Measurements from ENCODE around the gene TTC39C. TPM values are rescaled to one million over a fixed set of nuclear protein-coding genes. Genes with fewer than 3 reads are reported as not detected.
"Not testable (repeated sequence)": the region's sequence is repeated elsewhere in the genome, so short reads cannot be mapped to it uniquely, and the experiment has no call there.

Gene TTC39C
- total RNA-seq, 2 donors from 2014 or later: 8.5 to 8.7 TPM

DNA sequence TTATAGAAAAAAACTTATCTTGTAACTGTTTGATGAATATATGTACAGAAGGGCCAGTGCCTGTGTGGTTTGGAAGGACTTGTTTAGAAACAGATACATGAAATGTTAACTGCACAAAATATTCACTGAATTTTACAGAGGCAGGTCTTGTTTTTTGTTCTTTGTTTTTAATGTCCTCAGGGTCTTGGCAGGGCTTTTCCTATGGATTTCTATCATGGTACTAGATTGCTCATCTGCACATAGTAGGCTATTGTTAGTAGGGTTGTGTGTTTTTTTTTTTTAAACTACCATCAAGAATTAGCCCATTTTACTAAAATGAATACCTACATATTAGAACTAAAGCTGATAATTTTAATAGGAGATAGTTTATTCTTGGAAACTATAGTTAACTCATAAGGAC lies 127.8 kb downstream of the TTC39C start:
- DNase-seq: no peak
- intact Hi-C loops (cut with DNase I, micrococcal nuclease): no loop called here
- no peak for ATAC-seq

- ATAC-seq; DNase-seq; intact Hi-C loops (cut with DNase I, micrococcal nuclease): not testable (repeated sequence)
Observed at GRCh38 chr18:24149591-24149990, 135.0 kb downstream of the TTC39C start.

DNA sequence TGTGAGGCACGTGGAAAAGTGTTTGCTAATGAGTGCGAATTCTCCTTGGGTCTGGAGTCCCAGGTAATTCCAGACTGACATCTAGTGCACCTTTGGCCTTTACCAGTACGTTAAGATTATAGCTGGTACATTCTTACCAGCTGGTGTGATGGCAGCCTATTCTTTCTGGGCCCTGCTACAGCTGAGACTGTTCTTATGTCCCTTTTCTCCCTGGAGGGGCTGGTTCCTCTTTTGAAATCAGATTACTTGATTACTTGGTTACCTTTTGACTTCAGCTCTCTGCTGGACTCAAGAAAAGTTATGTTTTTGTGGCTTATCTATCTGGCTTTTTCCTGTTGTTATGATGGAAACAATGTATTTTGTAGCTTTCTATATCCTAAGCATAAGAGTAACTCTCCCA lies 138.8 kb downstream of the TTC39C start:
- intact Hi-C loops (cut with DNase I, micrococcal nuclease): no loop called here
- DNase-seq (no peak), ATAC-seq (no peak)

- DNase-seq (no peak), ATAC-seq (no peak)
- intact Hi-C loops (cut with DNase I, micrococcal nuclease): no loop called here
Observed at GRCh38 chr18:24157855-24158254, 143.3 kb downstream of the TTC39C start.

- intact Hi-C loops (cut with DNase I, micrococcal nuclease): no loop called here
- ATAC-seq (no peak), DNase-seq (no peak)
Observed at GRCh38 chr18:24160086-24160485, 145.5 kb downstream of the TTC39C start.

DNA sequence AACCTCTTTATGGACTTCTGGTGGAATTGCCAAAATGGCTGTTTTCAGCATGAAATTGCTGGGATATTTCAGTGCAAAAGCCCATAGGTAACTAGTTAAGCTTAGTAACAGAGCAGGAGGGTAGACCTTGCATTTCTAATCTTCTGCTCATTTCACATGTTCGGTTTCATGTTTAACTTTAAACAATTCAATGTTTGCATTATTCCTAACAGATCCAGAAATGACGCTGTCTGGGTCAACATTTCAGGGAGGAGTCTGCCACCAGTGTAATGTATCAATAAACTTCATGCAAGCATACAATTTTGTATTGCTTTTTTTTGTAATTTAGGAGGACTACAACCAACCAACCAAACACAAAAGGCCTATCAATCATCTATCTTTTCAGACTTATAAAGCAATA lies 146.8 kb downstream of the TTC39C start:
- intact Hi-C loops (cut with DNase I, micrococcal nuclease): no loop called here
- ATAC-seq: peak; percentile 59
- no peak for DNase-seq

GRCh38 chr18:24168496-24168895 lies 153.9 kb downstream of the TTC39C start:
- intact Hi-C loops (cut with DNase I, micrococcal nuclease): no loop called here
- no peak for ATAC-seq
- DNase-seq: no peak

DNA sequence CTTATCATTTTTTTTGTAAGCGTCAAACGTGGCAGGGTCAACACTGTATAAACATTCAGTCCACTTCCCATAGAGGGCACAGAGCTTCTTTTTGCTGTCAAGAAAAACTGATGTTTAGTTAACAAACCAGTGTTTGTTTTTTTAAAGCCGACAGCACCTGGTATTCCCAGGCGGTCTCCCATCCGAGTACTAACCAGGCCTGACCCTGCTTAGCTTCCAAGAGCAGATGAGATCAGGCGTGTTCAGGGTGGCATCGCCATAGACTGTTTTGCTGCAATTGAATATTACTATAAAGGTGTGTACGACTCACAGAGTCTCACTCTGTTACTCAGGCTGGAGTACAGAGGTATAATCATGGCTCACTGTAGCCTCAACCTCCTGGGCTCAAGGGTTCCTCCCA lies 155.8 kb downstream of the TTC39C start:
- DNase-seq (no peak), ATAC-seq (no peak)
- intact Hi-C loops (cut with DNase I, micrococcal nuclease): no loop called here

DNA sequence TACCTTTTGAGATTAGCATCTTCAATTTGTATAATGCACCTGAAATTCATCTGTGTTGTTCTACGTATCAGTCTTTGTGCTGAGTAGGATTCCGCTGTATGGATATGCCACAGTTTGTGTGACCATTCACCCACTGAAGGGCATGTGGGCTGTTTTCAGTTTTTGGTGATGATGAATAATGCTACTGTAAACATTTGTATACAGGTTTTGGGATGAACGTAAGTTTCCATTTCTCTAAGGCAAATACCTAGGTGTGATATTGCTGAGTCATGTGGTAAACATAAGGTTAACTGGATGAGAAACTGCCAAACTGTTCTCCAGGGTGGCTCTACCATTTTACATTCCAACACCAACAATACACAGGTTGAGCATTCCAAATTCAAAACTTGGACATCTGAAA lies 159.4 kb downstream of the TTC39C start:
- DNase-seq: no peak
- intact Hi-C loops (cut with DNase I, micrococcal nuclease): no loop called here
- no peak for ATAC-seq

GRCh38 chr18:24176727-24177416 lies 162.3 kb downstream of the TTC39C start:
- ATAC-seq: peak; percentile 69
- DNase-seq: peak; percentile 39 to 81
- intact Hi-C loops (cut with DNase I, micrococcal nuclease): loop anchor here in 1 of 2 donors (2.0 kb wide), 1 partner anchor 94 kb away; no protein-coding TSS in a partner anchor

GRCh38 chr18:24177499-24178133 lies 163.1 kb downstream of the TTC39C start:
- ATAC-seq (no peak), DNase-seq (no peak)
- intact Hi-C loops (cut with DNase I, micrococcal nuclease): loop anchor here in 1 of 2 donors (2.0 kb wide), 1 partner anchor 93 kb away; no protein-coding TSS in a partner anchor

DNA sequence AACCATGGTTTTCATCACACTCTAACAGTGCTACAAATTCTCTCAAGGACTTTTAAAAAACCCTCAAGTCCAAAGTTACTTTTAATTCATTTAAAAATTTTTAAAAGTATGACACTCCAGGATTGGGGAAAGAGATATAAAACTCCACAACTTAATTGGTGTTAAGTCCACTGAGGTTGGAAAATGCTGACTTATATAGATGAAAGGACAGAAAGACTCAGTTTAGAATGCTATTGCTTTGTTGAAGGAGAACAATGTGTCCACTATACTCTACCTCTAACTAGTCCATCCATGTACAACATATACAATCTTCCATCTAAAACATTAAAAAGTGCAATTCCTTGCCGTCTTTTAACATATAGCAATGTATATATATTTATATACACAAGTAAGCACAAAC lies 165.5 kb downstream of the TTC39C start:
- intact Hi-C loops (cut with DNase I, micrococcal nuclease): no loop called here
- ATAC-seq (no peak), DNase-seq (no peak)

- DNase-seq (no peak), ATAC-seq (no peak)
- intact Hi-C loops (cut with DNase I, micrococcal nuclease): no loop called here
Observed at GRCh38 chr18:24181806-24182205, 167.3 kb downstream of the TTC39C start.

Other genes starting within 250 kb of the TTC39C start
- under 1 TPM; 0.47 to 0.79 TPM for gene CABYR, start 124.3 kb downstream of the TTC39C start, total RNA-seq